CD1c-positive myeloid dendritic cell (primary cell): ENCODE measurements around the gene ANTXR1.
"Not testable (repeated sequence)": the region's sequence is repeated elsewhere in the genome, so short reads cannot be mapped to it uniquely, and the experiment has no call there.

ENCODE experiments used
- DNase-seq: peaks from one replicate; pipeline ENCODE4 v3.0.0-alpha.2; 2016; ENCODE audit errors: extremely low spot score

Gene ANTXR1

DNA sequence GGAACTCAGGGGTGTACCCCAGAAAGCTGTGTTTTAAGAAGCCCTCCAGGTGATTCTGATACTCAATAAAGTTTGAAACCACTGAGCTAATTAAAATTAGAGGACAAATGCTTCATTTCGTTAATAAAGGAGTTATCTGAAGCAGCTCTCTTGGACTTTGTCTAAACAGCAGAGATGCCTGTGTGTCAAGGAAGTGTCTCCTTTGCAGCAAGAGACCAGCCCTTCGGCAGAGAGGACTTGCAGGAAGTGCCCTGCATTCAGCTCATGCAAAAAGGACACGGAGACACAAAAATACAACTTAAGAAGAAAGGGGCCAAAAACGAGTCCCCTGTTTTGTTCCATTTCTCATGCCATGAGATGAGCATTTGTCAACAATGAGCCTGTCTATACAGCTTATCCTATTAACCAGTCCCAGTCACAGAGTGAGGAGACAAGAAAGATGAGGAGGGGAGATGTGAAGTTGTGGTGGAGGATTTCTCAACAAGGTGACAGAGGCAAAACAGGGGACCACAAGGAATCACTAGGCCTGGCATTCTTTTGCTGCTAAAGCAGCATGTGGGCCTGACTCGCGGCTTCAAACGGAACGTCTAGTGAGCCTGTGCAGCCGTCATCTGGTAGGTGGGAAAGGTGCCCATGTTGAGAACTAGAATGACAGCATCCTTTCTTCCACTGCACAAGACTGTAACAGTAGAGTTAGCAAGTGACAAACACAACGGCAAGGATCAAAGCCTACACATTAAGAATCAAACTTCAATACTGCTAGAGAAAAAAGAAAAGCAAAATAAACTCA lies 152.3 kb downstream of the ANTXR1 start:
- DNase-seq, result peak; percentile 21

DNA sequence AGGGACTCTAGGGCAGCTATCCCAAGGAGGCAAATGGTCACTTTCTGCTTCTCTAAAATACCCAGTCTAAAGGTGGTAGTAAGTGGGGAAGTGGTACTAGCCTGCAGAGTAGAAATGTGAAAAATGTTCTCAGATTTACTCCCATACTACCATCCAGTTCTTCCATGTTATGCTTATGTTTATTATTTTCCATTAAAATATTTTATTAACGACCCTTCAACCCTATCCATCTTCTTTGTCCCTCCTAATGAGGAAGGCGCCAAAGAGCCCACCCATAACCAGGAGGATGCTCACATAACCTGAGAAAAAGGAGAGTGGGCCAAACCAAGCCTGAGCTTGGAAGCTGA lies 153.5 kb downstream of the ANTXR1 start:
- DNase-seq, result no peak

DNA sequence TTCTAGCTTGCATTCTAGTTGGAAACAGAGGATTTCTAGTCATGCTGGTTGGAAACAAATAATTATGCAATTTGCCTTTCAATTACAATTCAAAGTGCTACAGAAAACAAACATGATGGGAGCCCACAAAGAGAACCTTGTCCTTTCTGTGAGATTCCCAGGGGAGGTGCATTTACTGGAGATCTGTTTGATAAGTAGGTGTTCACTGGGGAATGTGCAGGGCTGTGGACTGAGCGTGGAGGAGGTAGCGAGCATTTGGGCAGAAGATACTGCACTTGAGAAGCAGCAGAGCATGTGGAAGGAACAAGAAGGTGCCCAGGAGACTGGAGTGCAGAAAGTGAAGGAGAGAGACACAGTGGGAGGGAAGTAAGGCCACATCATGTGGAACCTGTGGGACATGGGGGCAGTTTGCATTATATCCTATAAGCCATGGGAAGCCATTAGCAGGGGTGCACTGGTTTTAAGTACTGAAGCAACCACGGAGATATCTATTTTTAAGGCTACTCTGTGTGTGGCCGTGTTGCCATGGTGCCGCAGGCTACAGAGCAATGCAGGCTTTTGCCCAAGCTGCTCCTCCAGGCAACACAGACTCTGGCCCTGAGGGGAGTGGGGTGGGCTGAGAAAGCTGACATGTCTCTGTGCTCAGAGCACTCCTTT lies 154.0 kb downstream of the ANTXR1 start:
- no peak for DNase-seq

DNA sequence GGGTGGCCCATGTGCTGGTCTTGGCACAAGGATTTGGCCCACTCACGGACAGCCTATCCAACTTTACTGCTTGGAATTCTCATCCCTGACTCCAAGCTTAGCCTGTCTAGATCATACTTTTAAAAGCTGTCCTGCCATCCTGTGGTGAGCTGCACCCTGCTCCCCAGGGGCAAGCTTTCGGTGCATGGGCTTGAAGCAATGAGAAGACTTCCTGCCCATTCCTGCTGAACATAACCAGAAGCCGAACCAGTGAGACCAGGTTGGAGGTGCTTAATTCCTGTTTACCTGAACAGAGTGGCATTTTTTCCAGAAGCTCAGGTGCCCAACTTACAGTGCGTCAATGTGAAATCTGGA lies 154.5 kb downstream of the ANTXR1 start:
- DNase-seq, result no peak

DNA sequence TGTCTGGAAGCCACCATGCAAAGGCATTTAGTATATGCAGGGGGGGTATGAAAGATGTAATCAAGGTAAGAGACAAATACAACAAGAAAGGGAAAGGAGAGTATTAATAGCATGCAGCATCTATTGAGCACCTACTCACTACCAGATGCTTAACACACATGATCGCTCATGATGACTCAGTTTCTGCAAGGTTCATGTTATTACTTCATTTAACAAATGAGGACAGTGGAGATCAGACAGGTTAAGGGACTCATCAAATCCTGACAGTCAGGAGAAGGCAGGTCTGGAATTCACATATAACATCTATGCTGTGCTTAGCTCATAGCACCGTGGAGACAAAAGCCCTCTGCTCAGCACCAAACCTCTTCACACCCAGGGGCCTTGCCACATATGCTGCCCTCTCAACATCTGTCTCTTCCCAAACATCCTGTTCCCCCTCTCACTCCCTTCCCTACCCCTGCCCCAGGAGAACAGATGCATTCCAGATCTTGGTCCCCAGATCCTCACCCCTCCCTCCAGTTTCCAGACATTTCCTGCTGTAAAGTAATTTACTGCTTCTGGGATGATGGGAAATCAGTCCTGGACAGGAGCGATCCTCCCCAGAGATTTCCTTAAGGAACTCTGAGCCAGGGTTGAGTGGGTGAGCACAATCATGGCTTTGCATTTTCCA lies 155.3 kb downstream of the ANTXR1 start:
- DNase-seq, result no peak

DNA sequence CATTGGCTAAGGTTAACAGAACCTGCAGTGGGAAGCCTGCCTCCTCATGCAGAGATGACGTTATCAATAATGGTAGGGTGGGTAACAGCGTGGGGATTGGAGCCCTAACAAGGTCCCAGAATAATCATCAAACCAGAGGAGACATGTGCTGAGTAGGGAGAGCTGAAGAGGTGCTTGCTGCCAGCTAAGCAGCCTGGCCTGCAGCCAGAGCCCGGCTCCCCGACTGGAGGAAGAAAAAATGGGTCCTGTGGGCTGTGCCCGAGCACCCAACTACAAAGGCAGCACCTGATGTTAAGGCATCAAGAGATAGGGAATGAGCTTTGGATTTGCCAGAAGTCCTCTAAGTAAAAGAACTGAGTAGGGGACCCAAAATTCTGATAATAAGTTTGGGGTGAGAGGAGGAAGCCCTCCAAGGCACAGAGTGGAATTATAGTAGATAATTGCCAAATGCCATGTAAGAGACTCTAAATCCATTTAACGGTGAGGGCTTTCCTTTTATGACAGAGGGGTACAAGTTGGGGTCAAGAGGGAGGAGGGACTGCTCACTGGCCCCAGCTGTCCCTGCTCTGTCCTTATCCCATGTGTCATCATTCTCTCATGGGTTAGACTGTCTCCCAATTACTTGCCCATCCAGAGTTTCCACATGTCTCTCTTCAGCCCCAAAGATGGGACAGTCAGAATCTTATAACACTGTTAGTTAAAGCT lies 156.1 kb downstream of the ANTXR1 start:
- no peak for DNase-seq

DNA sequence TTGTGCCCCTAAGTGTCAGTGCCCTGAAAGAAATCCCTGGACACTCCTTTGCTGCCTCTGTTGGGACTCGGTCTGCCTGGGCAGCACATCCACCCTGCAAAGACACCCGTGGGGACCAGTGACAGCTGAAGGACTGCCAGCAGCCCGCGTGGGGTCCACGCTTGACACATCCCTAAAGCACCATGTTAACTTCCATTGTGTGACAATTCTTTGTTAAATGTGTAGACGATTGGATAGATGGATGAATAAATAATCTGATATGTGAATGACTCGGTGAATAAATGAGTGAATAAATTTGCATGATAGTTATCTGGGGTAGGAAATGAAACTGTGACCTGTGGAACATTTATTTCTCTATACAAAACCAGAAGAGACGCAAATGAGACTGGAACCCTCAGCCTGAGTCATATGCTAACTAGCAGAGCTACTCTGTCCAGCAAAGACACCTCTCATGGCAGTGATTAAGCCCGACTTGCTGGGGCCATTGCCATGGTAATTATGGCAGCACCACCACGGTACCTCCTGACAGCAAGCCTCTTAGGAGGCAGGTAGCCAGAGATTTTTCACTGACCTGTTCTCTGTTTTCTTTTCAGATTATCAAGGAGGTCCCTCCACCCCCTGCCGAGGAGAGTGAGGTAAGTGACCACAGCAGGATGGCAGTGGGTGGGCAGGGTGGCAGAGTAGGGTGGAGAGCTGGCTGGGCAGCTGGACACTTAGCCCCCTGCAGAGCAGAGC lies 156.8 kb downstream of the ANTXR1 start:
- DNase-seq, result peak; percentile 18

DNA sequence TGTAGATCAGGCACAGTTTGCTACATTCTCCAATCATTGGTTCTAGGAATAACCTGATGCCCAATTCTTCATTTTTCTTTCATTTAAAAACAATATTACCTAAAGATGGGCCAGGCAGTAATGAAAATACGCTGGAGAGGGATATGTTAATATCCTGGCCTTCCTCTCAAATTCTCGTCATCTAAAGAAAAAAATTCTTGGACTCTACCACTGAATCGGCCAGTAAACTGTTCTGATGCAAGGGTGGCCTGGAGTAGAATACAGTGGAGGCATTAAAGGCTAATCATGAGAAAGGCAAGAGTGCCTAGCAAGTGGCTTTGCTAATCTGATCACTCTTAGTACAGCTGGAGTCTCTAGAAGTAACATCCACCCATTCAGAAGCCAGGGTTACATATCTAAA lies 157.7 kb downstream of the ANTXR1 start:
- no peak for DNase-seq

DNA sequence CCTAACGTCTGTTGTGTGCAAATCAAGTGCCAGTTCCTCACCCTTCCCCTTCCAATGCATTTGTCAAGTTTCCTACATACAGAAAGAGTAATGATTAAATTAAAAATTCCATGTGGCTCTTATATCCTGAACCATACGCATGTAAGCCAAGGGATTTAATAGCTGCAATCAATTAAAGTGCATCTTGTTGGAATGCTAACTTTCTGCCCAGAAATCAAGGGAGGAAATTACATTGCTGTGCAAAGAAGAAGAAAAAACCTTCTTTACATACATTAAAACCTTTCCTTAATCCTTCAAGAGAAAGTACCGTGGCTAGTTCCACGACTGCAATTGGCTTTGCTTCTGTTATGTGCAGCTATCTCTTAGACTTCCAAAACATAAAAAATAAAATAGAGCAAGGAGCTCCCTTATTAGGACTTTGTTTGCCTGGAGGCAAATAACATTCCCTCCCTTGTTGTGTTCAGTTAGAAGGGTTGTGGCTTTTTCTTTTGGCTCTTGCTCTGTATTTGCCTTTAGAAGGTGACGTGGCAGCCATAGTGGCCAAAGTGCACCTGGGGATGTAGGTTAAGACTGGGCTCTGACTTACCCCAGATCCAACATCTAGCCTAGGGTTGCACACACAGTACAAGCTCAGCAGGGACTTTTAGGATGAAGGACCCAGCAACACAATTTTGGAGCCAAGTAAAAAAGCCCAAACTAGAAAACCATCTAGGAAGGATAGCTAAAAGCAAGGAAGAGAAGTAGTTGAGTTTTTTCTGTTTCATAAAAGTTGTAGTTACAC lies 158.3 kb downstream of the ANTXR1 start:
- DNase-seq, result no peak

DNA sequence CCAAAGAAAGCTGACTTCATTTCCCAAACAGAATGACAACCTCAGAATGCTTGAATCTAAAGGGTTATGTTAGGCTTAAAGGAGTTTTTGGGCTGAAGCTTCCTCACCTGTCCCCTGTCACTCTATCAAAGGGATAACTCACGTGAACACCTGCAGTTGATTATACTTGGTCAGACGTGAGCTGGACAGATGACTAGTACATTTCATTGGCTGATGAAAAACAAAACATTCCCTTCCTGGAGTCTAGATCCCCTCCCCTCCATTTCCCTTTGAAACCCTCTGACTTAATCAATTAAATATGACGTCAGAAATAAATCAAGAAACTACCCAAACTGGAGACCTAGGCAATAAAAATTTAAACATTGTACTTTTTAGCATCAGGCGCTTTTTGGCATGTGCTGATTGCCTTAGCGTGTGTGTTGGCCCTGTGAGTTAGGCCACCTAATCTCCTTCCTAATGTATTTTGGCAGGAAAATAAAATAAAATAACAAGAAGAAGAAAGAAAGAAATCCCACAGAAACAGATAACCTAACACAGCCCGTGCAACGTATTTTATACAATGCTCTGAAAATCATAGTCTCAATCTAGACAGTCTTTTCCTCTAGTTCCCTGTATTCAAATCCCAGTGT lies 159.0 kb downstream of the ANTXR1 start:
- DNase-seq, result no peak

DNA sequence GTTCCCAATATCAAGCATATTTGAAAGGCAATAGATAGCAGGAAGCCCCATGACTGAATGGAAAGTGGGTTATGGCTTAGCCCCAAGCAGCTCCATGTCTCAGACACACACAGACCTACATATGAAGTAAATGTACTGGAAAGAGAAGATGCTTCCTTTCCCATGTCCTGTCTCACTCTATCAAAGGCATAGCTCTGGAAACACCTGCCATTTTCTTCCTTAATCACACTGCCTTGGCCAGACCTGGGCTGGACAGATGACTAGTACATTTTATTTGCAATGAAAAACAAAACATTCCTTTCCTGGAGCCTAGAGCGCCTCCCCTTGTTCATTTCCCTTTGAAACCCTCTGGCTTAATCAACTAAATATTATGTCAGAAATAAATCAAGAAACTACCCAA lies 160.7 kb downstream of the ANTXR1 start:
- no peak for DNase-seq

DNA sequence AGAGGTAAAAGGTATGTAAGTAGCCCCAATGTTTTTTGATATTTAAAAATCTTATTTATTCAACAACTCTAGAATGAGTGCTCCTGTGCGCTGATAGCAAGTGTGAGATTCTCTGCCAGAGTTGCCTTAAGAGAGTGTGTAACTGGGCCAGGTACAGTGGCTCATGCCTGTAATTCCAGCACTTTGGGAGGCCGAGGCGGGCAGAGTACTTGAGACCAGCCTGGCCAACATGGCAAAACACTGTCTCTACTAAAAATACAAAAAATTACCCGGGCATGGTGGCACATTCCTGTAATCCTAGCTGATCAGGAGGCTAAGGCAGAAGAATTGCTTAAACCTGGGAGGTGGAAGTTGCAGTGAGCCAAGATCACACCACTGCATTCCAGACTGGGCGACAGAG lies 161.2 kb downstream of the ANTXR1 start:
- not testable (repeated sequence) for DNase-seq

DNA sequence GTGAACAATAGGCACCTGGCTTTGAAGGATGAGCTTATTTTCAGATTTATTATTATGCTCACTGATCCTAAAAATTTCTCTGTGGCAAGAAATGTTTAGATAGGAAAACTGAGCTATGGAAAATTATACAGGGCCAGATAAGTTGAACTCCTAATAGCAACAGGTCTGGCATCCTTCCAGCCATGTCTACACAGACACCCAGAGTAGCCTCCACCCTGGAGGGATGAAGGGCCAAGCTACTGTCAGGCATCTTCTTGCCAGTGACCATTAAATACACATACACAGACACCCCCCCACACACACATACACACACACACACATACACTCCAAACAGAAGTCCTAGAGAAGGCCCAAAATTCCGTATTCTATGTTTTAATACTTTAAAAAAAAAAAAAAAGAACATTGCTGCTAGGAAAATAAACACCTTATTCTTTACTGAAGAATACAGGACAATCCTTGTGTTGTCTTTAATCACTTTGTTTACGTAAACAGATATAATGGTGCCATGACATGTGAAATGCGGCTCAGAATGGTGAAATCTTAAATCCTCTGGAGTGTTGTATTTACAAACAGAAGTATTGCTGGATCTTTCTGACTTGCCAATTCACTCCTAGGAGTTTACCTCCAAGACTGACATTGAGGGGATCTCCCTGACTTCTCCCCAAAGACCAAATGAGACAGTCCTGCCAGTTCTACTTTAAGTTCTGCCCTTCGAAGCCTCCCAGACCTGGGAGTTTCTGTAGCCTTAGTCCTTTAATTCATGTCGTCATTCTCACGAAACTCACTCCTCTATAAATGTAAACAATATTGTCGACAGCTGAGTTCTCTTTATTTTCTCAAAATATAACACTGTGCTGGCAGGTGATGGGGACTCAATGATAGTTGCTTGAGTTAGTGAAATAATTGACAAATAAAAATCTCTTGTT lies 163.1 kb downstream of the ANTXR1 start:
- no peak for DNase-seq

DNA sequence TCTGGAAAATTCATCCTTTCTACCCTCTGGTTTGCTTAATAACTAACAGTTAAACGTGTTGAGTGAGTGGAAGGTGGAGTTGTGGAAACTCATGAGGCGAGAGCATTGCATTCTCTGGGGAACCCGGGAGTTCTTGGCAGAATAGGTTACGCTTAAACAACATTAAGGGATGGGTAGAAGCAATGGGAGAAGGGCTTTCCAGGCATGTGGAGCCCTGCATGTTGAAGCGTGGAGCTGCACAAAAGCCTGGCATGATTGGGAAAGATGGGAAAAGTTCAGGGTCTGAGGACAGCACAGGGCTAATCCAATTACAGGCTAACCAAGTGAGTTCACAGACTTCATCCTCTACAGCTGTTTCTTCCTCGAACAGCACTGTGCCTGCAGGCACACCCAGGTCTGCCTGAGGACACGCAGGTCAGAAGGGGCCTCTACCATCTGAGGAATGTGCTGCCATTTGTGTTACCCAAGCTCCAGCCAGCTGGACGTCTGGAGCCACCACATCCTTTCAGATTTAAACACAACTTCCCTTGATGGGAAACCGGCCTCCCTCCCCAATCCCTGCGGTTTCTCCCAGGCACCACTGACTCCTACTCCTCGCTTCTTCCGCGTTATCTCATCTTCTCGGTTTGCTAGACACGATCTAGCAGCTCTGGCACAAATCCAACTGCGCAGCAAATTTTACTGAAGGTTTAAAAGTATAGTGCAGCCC lies 164.2 kb downstream of the ANTXR1 start:
- DNase-seq, result peak; percentile 91

DNA sequence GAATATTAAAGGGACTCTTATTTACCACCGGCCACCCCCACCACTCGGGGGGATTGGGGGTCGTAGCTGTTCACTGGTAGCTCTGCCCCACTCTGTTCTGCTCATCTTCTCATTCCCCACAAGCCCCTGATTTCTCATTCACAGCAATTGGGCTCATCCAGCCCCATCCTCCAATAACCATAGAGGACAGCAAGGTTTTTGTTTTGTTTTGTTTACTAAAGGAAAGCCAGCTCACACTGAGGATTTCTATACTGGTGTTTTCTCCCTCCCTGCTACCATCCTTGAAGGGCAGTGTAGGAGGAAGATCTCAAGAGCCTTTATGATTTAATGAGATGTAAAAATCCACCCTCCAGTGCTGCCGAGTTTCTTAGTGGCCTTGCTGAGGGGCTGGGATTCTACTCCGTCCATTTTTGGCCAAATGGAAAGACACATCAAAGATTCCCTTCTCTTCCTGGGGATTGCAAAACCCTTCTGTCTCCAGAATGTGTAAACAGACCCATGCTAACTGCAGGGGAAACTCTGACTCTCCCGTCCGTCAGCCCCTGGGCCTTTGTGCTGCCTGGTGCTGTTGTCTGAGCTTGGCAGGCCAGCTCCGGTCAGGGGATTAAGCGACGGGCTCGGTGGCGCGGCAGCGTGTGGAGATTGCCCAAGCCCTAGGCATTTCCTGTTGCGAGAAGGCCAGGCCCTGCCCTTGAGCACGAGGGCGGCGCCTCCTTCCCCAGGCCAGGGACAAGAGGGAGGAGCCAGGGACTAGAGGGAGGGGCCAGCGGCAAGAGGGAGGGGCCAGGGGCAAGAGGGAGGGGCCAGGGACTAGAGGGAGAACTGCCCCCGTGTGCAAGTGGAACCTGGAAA lies 165.0 kb downstream of the ANTXR1 start:
- peak; percentile 89 for DNase-seq

DNA sequence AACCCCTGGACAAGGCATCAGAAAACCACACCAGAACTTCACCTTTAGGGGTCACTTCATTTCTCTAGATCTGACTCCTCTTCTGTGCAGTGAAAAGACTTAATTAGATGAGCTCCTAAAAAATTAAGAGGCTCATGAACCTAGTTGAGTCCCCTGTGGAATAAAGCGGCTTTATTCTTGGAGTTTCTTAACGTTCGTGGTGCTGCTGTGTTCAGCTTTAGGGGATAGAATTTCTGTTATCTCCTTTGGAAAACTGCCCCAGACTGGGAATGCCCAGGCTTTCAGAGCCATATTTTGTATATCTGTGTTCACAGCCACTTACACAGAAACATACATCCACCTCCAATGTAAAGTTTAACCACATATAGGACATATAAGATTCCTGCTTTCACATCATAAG lies 165.8 kb downstream of the ANTXR1 start:
- DNase-seq, result no peak

DNA sequence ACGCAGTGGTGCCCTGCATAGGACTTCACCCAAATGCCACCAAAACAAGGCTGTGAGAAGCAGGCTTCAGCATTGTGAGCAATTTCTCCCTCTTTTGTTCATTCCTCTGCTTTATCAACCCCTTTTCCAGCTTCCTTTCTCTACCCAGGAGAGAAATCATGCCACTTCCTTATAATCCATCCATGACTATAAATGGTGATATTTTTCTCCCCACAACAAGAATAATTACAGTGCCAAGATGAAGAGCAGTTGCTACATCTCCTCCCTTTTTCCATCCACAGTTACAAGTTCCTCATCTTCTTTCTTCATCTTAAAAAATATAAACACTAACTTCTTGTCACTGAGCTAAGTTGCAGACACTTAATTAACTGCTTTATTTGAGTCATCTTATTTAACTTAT lies 167.2 kb downstream of the ANTXR1 start:
- DNase-seq, result no peak

DNA sequence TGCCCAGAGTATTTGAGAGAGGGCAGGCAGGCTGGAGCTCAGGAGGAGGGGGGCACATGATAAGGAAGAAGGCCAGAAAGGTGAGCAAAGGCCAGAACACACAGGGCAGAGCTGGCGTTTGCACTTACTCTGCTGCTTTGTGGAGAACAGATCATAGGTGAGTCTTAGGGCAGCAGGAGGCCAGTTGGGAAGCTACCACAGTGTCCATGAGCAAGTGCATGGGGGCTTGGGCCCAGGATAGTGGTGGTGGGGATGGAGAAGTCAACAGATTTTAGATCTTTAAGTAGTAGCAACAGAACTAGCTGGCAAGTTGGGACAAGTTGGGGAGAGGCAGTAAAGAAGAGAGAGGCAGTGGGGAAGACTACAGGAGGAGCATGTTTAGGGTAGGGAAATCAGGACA lies 168.0 kb downstream of the ANTXR1 start:
- no peak for DNase-seq
